ENCODE measurements around the gene B9D2. TPM values are rescaled to one million over a fixed set of nuclear protein-coding genes. Genes with fewer than 3 reads are reported as not detected.

B9D2 gene
- total and polyA plus RNA-seq, 3 donors from 2014 or later = 6.7 to 14.6 (median 13.5) TPM

DNA sequence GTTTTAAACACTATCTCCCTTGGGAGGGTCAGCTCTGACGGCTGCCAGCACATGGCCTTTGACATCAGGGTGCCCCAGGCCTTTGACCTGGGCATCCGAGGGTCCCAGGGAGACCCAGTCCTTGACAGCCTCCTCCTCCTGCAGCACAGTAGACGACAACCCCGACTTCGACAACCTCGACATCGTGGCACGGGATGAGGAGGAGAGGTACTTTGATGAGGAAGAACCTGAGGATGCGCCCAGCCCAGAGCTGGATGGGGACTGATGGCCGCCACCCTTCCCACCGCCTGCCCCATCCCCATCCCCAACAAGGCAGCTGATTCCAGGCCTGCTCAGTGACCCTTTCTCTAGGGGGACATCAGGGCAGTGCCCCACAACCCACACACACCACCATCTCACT, 41.5 kb downstream of the B9D2 start:
- DNase-seq = no peak
- WGBS, 2 donors = 83% methylated on average over 8 to 11 of the region's 11 CpGs
- Histone ChIP-seq H3K27ac (peak overlapping the region; percentile 84 to 88), H3K27me3 (no peaks in the 10 kb centered on the region), H3K4me3 (no peak overlapping the region), H3K9me3 (no peaks in the 10 kb centered on the region), H3K4me1 (peaks cover 57% of the 10 kb centered on the region), H3K36me3 (ENCODE audit: low read depth, missing control alignments) (no peaks in the 10 kb centered on the region)
- TF ChIP-seq, protein P1, sequence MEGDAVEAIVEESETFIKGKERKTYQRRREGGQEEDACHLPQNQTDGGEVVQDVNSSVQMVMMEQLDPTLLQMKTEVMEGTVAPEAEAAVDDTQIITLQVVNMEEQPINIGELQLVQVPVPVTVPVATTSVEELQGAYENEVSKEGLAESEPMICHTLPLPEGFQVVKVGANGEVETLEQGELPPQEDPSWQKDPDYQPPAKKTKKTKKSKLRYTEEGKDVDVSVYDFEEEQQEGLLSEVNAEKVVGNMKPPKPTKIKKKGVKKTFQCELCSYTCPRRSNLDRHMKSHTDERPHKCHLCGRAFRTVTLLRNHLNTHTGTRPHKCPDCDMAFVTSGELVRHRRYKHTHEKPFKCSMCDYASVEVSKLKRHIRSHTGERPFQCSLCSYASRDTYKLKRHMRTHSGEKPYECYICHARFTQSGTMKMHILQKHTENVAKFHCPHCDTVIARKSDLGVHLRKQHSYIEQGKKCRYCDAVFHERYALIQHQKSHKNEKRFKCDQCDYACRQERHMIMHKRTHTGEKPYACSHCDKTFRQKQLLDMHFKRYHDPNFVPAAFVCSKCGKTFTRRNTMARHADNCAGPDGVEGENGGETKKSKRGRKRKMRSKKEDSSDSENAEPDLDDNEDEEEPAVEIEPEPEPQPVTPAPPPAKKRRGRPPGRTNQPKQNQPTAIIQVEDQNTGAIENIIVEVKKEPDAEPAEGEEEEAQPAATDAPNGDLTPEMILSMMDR (IDR thresholded peaks at IDR 0.05) = no peak
- no peak for TF ChIP-seq POLR2A (IDR thresholded peaks at IDR 0.05)
- intact Hi-C loops (cut with DNase I; ENCODE audit: low total_unique reads) = no loop called here

DNA sequence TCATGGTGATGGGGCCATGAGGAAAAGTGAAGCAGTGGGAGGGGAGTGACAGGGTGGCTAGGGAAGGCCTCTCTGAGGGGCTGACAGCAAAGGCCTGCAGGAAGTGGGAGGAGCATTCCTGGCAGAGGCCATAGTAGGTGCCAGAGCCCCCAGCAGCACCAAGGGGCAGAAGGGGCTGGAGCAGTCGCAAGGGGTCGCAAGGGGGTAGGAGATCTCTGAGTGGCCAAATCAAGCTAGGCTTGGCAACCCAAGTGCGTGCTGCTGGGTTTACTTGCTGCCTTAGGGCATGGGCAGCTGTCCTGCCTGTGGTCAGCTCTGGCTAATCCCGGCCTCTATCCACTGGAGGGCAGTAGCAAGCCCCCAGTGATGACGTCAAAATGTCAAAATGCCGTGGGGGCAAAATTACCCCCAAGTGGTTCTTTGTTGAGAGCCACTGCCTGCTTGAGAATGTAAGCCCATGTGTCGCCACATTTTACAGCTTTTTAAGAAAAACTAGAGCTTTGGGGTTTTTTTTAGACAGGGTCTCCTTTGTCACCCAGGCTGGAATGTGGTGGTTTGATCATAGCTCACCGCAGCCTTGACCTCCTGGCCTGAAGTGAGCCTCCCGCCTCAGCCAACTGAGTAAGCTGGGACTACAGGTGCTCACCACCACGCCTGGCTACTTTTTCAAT, 42.2 kb downstream of the B9D2 start:
- Histone ChIP-seq H3K9me3 (no peaks in the 10 kb centered on the region), H3K27ac (peak overlapping the region; percentile 84 to 88), H3K27me3 (no peaks in the 10 kb centered on the region), H3K4me3 (no peak overlapping the region), H3K36me3 (ENCODE audit: low read depth, missing control alignments) (no peaks in the 10 kb centered on the region), H3K4me1 (peaks cover 57% of the 10 kb centered on the region)
- peak; percentile 60 for DNase-seq
- 58 to 61% methylated on average over 10 of the region's 10 CpGs for WGBS, 2 donors
- TF ChIP-seq, protein P1 (IDR thresholded peaks at IDR 0.05) = peak; percentile 43 to 68 (median 61)
- TF ChIP-seq POLR2A (IDR thresholded peaks at IDR 0.05) = no peak
- intact Hi-C loops (cut with DNase I; ENCODE audit: low total_unique reads) = no loop called here

DNA sequence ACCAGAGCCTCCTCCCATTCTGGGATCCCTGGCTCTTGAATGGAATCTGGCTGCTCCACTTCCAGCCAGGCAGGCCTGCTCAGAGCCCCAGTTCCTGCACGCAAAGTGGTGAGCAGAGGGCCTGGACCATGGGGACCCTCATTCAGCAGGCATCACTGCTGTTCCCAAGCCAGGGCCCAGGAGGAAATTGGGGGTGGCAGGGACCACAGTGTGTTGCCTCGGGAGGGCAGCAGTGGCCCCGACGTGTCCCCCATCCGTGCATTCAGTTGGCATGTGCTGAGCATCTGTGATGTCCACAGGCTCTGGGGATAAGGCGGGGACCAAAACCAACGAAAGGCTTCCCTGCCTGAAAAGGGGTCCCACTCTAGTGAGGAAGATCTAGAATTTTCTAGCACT, 42.7 kb downstream of the B9D2 start:
- peaks cover 55% of the 10 kb centered on the region for H3K4me1 ChIP-seq
- intact Hi-C loops (cut with DNase I; ENCODE audit: low total_unique reads) = no loop called here
- H3K27ac ChIP-seq = peak overlapping the region; percentile 84 to 88
- 84 to 90% methylated on average over 5 to 7 of the region's 7 CpGs for WGBS, 2 donors
- no peak for DNase-seq
- H3K36me3 ChIP-seq (ENCODE audit: low read depth, missing control alignments) = no peaks in the 10 kb centered on the region
- H3K9me3 ChIP-seq = no peaks in the 10 kb centered on the region
- no peaks in the 10 kb centered on the region for H3K27me3 ChIP-seq
- no peak overlapping the region for H3K4me3 ChIP-seq
- TF ChIP-seq POLR2A (IDR thresholded peaks at IDR 0.05) = no peak

DNA sequence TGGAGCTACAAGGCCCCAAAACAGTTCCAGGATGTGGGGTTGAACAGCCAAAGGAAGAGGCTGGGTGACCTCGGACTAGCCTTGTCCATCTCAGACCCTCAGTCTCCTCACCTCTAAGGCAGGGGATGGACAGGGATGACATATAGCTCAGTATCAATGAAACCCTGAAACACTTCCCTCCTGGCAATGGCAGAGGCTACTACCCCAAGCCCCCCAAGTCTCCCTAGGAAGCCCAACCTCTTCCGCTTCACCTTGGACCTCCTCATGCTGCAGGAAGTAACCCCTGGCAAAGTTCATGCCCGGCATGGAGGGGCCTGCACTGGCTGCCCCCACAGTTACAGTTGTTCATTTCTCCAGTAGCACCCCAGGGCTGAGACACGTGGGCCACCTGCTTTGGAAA, 43.4 kb downstream of the B9D2 start:
- Histone ChIP-seq H3K27ac (no peak overlapping the region), H3K9me3 (no peaks in the 10 kb centered on the region), H3K36me3 (ENCODE audit: low read depth, missing control alignments) (no peaks in the 10 kb centered on the region), H3K27me3 (no peaks in the 10 kb centered on the region), H3K4me1 (peaks cover 48% of the 10 kb centered on the region), H3K4me3 (no peak overlapping the region)
- TF ChIP-seq, protein P1 (IDR thresholded peaks at IDR 0.05) = no peak
- no peak for TF ChIP-seq POLR2A (IDR thresholded peaks at IDR 0.05)
- no peak for DNase-seq
- intact Hi-C loops (cut with DNase I; ENCODE audit: low total_unique reads) = no loop called here
- WGBS, 2 donors = 88 to 89% methylated on average over 3 to 4 of the region's 4 CpGs

DNA sequence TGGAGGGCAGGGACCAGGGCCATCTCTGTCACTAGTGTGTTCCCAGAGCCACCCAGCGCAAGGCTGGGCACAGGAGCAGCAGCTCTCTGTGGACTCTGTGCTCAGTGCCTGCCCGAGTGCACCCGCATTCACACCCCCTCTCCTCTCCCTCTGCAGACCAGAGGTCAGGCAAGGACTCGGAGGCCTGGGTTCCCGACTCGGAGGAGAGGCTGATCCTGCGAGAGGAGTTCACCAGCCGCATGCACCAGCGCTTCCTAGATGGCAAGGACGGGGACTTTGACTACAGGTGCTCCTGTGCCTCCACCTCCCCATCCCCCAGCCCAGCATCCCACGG, 43.8 kb downstream of the B9D2 start:
- intact Hi-C loops (cut with DNase I; ENCODE audit: low total_unique reads) = no loop called here
- Histone ChIP-seq H3K4me1 (peaks cover 44% of the 10 kb centered on the region), H3K27me3 (no peaks in the 10 kb centered on the region), H3K4me3 (no peak overlapping the region), H3K9me3 (no peaks in the 10 kb centered on the region), H3K27ac (no peak overlapping the region), H3K36me3 (ENCODE audit: low read depth, missing control alignments) (no peaks in the 10 kb centered on the region)
- TF ChIP-seq POLR2A (IDR thresholded peaks at IDR 0.05) = no peak
- TF ChIP-seq, protein P1 (IDR thresholded peaks at IDR 0.05) = no peak
- 65 to 71% methylated on average over 7 to 11 of the region's 11 CpGs for WGBS, 2 donors
- DNase-seq = no peak

Measured in testis (tissue), 3 donors.